Activated CD4-positive, alpha-beta T cell treated with anti-CD3 and anti-CD28 coated beads, Interleukin-2, amount 50 U/mL, for 16 hours (primary cell): ENCODE results near the gene FCHSD2.

Experiments used
- DNase-seq: peaks from one replicate; pipeline ENCODE4 v3.0.0-alpha.2; 2020

Gene FCHSD2

DNA sequence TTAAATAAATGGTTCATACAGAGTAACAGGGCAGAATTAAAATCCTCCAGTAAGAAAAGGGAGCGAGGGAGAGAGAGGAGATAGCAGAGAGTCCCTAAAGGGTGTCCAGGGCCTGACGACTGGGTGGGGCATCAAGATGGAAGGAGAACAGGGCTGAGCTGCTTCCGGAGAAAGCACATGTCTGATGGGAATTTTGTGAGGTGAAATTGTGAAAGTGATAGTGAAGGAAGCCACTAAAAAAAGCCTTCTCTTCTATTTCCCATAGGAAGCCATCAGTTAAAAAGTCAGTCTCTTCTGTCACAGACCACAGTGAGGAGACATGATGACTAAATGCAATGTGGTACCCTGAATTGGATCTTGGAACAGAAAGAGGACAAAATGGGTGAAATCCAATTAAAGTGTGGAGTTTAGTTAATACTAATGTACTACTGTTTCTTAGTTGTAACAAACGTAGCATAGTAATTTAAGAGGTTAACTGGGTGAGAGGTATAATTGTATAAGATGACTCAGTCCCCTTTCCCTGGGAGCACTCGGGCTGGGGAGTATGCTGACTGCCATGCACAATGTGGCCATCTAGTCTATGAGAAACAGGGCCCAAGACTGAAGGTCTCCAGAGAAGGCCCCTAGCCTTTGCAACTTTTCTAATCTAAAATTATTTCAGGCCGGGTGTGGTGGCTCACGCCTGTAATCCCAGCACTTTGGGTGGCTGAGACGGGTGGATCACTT is 29.5 kb upstream of the FCHSD2 start:
- DNase-seq = no peak

DNA sequence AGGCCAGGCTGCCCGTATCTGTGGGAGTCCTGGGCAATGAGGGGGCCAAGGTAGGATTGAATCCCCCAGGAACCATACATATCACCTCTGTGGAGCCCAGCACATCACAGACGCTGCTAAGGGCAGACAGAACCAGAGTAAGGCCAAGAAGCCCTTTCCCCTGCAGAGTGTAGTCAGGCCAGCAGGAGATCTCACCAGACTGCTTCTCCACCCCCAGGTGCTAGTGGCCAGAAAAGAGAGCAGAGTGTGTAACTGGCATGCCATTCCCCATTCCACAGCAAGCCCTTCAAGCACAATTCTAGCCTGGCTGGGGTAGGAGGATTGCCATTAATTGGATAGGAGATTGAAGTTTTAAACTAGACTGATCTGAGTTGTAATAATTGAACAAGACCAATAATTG is 28.0 kb upstream of the FCHSD2 start:
- no peak for DNase-seq

DNA sequence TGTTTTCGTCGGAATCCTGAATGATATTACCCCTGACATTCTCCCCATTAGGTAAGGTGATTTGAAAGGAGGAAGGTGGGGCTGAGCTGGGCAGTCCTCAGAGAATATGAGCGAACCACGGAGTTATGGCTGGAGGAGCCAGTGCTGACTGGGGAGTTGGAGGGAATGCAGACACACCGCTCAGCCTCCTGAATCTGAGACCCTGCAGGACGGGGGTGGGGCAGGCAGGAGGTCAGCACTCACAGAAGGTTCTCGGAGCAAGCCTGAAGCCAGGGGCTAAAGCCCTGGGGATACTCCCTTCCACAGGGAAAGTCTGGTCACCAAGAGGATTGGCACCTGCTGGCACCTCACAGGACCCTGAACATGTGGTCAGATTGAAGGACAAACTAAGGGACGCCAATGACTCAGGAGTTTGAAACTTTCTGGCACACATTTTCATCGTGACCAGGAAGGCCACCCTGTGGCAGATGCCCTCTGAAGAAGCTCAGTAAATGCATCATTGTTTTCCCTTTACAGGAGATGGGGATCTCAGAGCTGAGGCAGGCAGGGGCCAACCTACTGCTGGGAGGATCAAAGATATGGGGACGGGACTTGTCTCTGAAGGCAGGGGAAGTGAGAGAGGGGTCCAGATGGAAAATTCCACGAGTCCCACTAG is 26.9 kb upstream of the FCHSD2 start:
- no peak for DNase-seq

DNA sequence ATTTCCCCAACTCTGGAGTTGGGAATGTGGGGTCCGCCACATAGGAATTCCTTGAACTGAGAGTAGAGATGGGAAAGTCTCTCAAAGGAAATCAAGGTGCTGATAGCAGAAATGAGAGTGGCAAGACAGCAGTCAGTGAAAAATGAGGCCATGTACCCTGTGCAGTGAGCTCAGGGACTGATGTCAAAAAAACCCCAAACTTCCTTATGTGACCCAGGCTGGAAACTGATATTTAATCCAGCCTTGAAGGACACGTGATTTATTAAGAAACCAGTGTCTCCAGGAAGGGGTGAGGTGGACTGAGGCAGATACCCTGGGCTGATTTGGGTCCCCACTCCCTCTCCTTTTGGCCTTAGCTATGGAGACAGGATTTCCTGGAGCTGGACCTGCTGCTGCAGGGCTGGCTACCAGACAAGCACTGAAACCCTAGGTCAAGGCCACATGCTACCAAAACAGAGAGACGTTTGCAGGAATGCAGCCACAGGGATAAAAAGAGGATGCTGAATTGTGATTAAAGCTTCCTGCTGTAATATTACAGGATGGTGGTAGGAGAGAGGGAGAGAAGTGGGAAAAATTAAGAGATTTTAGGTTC is 25.3 kb upstream of the FCHSD2 start:
- no peak for DNase-seq

DNA sequence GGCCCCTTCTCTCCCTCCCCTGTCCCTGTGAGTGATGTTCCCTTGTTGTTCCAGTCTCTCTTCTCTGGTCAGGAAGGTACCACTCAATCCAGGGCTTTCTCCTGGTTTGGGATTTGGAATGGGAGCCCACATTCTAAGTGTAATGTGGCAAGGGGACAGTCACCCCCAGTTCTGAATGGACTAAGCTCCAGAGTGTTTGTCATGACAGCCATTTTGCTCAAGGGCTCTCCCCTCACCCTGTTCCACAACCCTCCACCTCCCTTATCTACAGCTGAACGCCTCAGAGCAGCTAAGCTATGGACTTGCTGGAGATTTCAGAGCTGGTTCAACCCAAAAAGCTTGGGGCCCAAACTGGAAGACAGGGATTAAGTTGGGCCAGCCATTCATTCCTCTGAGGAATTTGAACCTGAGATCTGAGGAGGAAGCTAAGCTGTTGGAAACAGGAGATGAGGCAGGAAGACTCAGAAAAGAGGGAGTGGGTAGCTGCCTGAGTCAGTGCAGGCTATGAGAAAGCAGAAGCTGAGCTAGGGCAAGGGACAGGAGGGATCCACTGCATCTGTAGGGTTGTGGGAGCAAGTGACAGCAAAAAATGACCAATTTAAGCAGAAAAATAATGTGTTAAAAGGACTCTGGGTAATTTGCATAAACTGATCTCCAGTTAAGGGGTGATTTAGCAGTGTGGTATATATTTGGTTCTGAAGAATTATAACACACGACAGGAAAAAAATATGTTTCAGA is 22.9 kb upstream of the FCHSD2 start:
- DNase-seq = no peak

DNA sequence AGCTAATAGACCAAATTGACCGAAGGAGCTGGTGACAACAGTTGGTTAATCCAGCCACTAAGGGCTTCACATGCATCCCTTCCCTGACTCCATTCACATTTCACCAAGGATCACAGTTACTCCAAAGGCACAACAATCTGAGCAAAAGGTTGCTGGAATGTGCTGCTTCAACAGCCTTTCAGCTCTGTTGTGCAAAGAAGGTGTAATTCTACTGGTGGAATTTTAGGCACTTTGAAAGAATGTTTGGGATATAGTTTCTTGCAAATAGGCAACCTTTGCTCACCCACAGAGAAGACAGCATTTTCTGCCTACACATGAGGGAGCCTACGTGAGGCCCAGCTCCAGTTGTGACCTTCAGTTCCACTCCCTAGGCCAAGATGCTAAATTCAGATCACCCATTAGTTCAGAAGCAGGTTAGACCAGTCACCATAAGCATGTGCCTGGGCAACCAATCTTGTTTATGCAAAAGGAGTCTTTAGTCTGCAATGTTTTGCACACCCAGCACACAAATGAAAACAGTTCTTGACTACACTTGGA is 21.6 kb upstream of the FCHSD2 start:
- DNase-seq = no peak

DNA sequence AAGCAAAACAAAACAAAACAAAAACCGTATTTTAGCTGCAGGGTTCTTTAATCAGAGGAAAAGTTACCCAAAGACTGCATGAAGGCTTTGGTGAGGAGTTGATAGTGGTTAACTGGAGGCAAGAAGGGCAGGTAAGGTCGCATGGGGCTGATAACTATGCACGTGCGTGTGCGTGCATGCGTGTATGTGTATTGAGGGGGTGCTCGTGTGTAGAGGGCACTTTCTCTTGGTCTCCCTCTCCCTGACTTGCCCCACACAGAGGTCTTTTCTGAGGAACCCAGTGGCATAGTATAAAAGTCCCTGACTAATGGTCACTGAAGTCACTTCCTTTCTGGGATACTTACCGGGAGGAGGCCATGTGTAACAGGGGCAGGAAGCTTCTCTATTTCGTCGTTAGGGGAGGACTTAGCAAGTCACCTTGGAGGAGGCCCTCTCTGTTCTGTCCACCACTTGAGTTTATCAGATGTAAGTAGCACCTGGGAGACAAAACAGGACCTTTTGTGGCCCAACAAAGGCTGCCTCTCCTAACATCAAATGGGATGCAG is 20.1 kb upstream of the FCHSD2 start:
- DNase-seq = no peak

DNA sequence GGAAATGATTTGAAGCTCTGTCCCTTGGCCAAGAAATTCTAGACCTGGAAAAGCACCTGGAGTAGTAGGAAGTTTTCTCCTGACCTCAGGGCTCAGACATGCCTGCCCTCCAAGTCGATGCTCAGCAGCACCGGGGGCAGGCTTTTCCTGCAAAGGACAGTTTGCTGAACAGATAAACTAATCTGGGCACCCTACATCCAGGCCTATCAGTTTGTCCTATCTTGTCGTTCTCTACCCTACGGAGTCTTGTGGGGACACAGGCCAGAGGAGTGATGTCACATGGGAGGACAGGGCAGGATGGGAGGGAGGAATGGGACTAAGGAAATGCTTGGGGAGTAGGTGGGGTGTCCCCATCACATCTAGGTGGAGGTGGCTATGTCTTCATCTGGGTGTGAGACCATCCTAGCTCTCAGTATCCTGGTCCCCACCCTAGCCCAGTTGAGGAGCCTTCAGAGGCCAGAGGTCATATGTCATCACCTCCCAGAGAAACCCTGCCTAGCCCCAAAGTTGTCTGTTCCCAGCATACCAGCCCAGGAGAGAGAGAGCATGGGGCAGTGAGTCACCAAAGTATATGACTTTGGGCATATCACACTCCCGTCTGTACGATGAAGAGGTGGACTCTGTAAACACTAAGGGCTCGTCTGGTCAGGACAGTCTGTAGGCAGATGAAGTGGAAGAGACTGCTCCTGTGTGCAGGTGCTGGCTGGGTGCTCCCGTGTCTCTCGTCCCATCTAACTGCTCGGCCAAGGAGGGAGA is 18.1 kb upstream of the FCHSD2 start:
- no peak for DNase-seq

DNA sequence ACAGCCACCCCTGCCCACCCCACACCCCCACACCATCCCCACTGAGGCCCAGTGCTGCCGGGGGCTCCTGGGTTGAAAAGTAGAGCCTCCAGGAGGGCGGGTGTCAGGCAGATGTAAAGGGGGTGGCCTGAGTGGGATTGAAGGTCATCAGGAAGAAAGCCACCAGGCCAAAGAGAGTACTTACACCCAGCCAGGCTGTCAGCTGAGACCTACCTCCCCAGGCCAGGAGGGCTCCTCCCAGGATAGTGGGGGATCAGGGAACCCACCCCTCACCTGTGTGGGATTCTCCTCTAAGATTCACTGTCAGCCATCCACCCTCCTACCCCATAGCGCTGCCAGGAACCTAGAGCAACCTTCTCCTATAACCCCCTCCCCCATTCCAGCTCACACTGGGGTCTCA is 17.2 kb upstream of the FCHSD2 start:
- no peak for DNase-seq

DNA sequence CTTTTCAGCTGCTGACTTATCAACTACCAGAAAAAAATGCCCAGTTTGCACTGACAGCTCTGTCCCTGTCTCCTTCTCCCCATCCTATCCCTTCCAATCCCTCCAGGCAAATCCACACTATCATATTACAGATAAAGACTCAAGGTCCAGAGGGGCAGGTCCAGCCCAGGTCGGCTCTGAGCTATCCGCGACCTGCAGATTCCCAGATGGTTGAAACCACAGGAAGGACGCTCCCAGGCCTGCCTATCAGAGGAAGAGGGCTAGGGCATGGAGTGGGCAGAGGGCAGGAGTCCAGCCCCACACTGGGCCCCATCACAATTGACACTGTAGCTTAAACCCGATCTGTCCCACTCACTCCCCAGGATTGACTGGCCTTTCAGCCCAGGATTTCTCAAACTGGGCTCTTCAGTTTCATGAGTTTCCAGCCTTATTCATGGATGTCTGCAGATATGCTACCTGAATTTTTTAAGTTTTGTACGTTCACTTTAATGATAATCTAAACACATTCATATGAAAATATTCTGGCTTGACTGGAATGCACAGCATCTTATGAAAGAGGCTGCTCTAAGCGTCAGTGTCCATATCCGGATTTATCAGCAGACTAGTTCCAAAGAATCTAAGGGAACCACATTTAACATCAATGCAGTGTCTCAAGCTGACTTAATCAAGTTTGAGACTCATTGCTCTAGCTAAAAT is 16.4 kb upstream of the FCHSD2 start:
- DNase-seq = no peak

DNA sequence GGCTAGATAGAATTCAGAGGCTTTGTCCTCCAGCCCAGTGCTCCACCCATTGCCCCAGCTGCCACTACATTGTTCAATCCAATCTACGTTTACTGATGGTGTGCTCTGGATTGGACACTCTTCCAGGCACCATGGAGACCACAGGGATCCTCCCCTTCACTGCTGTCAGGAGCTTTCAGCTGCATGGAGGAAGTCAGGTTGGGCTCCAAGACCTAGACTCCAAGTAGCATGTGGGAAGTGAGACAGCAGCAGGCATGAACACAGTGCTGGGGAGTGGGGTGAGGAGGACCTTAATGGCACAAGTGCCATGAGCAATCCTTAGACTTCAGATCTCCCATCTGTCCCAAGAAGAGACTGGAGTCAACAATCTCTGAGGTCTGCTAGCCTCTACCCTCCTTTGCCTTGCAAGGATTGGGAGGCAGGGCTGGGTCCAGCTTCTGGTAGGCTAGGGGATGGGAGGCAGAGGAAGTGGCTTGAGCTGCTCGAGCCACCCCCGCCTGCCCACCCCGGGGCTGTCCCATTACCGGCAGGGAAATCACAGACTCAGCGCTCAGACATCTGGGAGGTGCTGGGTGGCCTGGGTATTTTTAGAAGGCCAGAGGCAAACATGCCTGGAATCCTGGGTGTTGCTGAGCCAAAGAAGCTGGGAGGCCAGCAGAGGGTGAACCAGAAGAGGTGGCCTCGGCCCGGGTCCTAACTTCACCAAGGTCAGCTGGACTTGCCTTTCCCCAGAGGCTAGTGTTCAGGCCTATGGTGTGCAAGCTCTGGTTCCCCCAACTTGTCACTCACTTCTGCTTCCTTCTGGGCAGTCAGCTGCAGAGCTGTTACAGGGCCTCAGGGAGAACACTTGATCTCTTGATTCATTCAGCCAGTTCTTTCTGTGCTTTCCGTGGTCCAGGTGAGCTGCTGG is 15.2 kb upstream of the FCHSD2 start:
- DNase-seq = no peak

DNA sequence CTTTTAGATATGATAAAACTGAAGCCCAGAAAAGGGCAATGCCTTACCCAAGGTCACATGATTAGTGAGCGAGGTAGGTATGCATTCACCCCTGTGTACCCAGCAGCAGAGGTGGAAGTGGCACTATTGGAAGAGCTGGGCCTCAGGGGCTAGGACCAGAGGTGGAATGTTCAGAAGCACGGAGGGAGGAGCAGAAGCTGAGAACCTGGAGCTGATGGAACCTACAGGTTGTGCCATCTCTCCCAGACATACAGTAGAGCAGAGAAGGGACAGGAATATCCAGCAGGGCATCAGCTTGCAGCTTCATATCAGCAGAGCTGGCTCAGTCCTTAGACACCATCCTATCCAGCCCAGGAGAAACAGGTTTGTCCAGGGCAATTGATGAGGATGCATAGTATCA is 14.6 kb upstream of the FCHSD2 start:
- DNase-seq = no peak

DNA sequence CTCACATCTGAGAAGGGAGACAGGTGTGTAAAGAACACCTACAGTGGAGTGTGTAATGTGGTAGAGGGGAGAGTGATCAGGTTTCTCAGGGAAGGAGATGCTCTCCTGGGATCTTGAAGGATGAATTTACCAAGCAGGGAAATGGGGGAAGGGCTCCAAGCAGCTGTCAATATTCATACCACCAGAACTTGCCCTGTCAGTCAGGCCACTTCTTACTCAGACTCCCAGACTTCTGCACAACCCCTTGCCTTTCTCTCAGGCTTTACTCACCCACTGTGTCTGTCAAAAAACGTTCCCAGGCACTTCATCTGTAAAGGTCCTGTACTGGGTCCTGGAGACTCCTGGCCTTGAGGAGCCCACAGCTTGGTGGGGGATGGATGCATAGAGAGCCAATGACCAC is 14.0 kb upstream of the FCHSD2 start:
- no peak for DNase-seq

DNA sequence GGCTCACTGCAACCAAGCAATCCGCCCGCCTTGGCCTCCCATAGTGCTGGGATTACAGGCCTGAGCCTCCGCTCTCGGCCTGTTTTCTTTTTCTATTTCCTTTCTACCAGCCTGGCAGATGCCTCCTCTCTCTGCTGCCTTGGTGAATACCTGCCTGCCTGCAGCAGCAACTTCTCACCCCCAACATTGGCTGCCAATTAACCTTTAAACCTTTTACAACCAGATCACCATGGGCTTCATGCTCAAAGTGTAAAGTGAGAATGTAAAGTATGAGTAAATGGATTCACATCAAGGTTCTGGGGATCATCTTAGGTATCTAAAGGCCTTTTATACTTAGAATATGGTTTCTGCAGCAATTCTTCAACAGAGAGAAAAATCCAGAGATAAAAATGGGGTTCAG is 13.0 kb upstream of the FCHSD2 start:
- DNase-seq = no peak

DNA sequence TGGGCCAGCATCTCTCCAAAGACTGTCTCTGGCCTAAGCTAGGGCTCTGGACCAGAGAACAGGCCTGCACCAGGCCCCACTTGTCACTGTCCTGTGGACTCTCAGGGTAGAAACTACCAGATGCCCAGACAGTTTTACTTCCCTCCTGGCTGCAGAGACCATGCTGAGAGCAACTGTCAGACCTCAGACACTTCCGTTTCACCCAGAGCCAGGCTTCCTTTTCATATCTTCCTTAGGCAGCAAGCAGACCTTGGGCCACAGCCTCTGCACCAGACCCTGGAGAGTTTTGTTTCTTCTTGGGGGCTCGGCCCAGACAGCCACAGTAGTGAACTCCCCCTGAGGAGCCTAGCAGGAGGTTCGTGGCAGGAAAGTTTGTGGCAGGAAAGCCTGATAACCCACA is 12.1 kb upstream of the FCHSD2 start:
- peak; percentile 56 for DNase-seq

DNA sequence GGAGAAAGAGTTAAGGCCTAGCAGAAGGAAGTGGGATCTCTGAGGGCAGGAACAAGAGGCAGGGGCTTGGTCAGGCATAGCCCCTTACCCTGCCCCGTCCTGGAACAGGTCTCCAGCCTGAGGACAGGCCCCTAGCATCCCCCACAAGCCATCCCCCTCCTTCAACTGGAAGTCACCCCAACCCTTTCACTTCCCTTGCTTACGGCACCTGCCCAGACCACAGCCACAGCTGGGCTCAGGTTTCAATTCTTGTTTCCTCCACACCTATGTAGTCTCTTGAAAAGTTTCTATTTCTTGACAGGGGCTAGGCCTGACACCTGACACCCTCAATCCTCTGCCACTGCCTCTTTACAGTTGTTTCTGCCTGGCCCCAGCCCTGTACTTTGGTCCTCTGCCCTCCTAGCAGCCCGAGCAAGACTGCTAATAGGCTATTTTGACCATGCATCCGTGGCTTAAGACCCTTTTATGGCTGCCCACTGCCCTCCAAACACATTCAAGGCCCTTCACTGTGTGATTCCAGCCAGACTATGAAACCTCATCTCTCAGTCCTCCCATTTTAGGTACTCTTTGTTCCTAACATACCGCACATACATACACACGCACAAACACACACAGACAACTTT is 10.9 kb upstream of the FCHSD2 start:
- DNase-seq = peak; percentile 57

DNA sequence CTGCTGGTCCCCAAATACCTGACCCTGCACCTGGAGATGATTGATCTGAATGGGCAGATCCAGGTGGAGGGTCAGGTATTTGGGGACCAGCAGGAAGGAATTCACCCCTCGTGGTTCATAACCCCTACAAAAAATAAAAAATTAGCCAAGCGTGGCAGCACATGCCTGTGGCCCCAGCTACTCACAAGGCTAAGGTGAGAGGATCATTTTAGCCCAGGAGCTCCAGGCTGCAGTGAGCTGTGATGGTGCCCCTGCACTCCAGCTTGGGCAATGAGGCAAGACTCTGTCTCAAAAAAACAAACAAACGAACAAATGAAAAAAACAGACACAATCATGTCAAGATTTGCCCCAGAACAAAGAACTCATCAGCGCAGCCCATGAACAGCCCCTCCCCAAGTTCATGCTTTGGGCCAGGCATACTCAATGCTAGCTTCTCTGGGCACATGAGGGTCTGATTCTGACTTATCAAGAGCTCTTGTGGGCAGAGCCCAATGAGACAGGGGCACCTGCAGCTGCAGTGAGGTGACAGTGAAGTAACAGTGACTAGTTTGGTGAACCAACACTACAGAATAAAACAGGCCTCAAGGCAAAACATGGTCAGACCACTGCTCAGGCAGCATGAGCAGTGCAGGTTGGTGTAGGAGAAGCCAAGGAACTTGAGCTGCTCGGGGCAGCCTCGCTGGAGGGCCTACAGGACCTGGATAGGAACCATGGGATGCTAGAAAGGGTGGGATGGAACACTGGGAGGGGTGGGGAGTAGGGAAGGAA is 10.2 kb upstream of the FCHSD2 start:
- DNase-seq = no peak

DNA sequence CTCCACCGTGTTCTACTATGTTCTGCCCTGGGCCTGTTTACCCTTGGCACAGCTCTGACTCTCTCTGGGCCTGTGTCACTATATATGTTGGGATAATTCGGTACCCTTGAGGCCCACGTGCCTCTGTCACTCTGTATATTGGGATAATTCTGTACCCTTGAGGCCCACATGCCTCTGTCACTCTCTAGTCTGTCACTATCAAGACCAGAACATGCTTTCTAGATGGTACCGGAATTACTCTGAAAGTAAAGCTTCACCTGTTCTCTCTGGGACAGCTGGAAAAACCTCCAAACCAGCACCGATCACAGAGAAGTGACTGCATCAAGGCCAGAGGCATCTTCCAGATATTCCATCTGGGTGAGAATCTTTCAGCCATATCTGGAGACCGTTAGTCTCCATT is 9.3 kb upstream of the FCHSD2 start:
- DNase-seq = no peak

DNA sequence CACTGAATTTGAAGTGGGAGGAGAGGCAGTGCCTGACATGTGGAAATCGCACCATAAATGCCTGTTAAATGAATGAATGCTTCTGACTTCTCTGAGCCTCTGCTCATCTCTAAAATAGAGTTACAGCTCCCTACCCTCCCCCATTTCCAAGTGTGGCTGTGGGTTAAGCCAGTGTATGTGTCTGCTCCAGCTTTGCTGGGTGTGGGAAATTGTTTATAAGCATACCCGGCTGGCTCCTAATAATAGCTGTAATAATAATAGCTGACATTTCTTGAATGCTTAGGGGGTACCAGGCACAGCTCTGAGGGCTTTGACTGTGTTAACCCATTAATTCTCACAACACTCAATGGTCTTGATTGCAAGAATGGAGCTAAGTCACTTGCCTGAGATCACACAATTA is 7.0 kb upstream of the FCHSD2 start:
- no peak for DNase-seq
